Uterus (tissue), 2 donors: ENCODE results near the gene EIF4EBP2.

ENCODE experiments used
- CTCF ChIP-seq, 4 experiments: fragments of 200-600 bp in 2 of 4; fragments of 450-650 bp in 2 of 4; sonication (generic) in 2 of 4; IDR thresholded peaks; one replicate each; pipeline ENCODE4 v1.5.1; 2016 to 2019; ENCODE audit warnings: antibody characterized with exemption in 4 of 4, mild to moderate bottlenecking in 2 of 4, moderate library complexity in 1 of 4
- POLR2A ChIP-seq, 2 donors: fragments of 450-650 bp; IDR thresholded peaks; one replicate each; pipeline ENCODE4 v1.6.1; 2016; ENCODE audit warnings: antibody characterized with exemption in 2 of 2, mild to moderate bottlenecking in 1 of 2, moderate library complexity in 1 of 2

GRCh38 chr10:70355051-70356021, 48.6 kb upstream of the EIF4EBP2 start:
- no peak for TF ChIP-seq CTCF (IDR thresholded peaks at IDR 0.05)
- TF ChIP-seq POLR2A (IDR thresholded peaks at IDR 0.05): no peak
